Suprapubic skin (tissue), 4 donors: Measurements from ENCODE around the gene OASL. TPM values are rescaled to one million over a fixed set of nuclear protein-coding genes. Genes with fewer than 3 reads are reported as not detected.

Experiments
- DNase-seq, 2 donors: peaks; one replicate each; pipeline ENCODE4 v3.0.0-alpha.2; 2019; ENCODE audit warnings: low spot score in 2 of 2
- H3K27ac ChIP-seq: fragments of 200-600 bp; sonication (generic); one replicate; pipeline ENCODE4 v1.5.1; 2019
- H3K27me3 ChIP-seq: fragments of 200-600 bp; sonication (generic); one replicate; pipeline ENCODE4 v1.5.1; 2019
- H3K36me3 ChIP-seq: fragments of 200-600 bp; sonication (generic); one replicate; pipeline ENCODE4 v1.5.1; 2019
- H3K4me1 ChIP-seq: fragments of 200-600 bp; sonication (generic); one replicate; pipeline ENCODE4 v1.5.1; 2019
- H3K4me3 ChIP-seq: fragments of 200-600 bp; sonication (generic); one replicate; pipeline ENCODE4 v1.5.1; 2019; ENCODE audit warnings: mild to moderate bottlenecking
- H3K9me3 ChIP-seq: fragments of 200-600 bp; sonication (generic); one replicate; pipeline ENCODE4 v1.5.1; 2019
- EP300 ChIP-seq: sonication (generic); formaldehyde crosslinking; IDR thresholded peaks from one replicate; pipeline ENCODE4 v1.6.1; 2017; ENCODE audit warnings: antibody characterized with exemption
- POLR2A ChIP-seq, 2 donors: fragments of 450-650 bp; IDR thresholded peaks; one replicate each; pipeline ENCODE4 v1.6.1; 2017; ENCODE audit warnings: antibody characterized with exemption in 2 of 2, mild to moderate bottlenecking in 2 of 2, moderate library complexity in 2 of 2
- POLR2AphosphoS5 ChIP-seq, 3 donors: sonication (generic); formaldehyde crosslinking; IDR thresholded peaks; one replicate each; pipeline ENCODE4 v1.6.1; 2017; ENCODE audit warnings: antibody characterized with exemption in 3 of 3
- WGBS: methylation state at CpG from one replicate; pipeline ENCODE4 v1.1.5; 2018; 5-methylcytosine and 5-hydroxymethylcytosine counted together
- total RNA-seq, 4 donors: library from RNA; depleted of rRNA; stranded (reverse); fragments of >200 nt; gene quantifications; one replicate each; pipeline ENCODE4 v1.1.0, GENCODE V29; 2016
- TF ChIP-seq, protein P1 (sequence below), 2 donors: fragments of 200-600 bp in 1 of 2; fragments of 450-650 bp in 1 of 2; sonication (generic) in 1 of 2; IDR thresholded peaks; one replicate each; pipeline ENCODE4 v1.5.1; 2016 to 2019; ENCODE audit warnings: antibody characterized with exemption in 2 of 2, mild to moderate bottlenecking in 1 of 2, moderate library complexity in 1 of 2

Gene OASL
- total RNA-seq, 4 donors from 2014 or later = 0.53 to 0.91 (median 0.64) TPM; not detected in 1

DNA sequence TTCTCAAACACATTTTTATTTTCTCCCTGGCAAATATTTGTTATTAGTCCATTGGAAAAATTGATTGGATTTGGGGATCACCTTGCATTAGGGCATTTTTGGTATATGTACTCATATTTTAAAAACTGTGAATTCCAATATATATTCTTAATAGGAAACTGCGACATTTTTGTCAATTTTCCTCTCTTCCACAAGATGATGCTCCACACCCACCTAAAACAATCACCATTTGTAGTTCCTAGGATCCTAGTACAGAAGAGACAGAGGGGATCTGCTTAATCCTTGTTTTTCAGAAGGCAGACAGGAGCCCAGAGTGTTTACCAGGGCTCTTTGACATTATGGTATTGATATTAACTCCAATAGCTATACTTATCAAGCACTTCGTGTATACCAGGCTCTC lies 22.8 kb upstream of the OASL start:
- H3K36me3 ChIP-seq = no peaks in the 10 kb centered on the region
- no peaks in the 10 kb centered on the region for H3K9me3 ChIP-seq
- H3K27me3 ChIP-seq = no peaks in the 10 kb centered on the region
- TF ChIP-seq, protein P1, sequence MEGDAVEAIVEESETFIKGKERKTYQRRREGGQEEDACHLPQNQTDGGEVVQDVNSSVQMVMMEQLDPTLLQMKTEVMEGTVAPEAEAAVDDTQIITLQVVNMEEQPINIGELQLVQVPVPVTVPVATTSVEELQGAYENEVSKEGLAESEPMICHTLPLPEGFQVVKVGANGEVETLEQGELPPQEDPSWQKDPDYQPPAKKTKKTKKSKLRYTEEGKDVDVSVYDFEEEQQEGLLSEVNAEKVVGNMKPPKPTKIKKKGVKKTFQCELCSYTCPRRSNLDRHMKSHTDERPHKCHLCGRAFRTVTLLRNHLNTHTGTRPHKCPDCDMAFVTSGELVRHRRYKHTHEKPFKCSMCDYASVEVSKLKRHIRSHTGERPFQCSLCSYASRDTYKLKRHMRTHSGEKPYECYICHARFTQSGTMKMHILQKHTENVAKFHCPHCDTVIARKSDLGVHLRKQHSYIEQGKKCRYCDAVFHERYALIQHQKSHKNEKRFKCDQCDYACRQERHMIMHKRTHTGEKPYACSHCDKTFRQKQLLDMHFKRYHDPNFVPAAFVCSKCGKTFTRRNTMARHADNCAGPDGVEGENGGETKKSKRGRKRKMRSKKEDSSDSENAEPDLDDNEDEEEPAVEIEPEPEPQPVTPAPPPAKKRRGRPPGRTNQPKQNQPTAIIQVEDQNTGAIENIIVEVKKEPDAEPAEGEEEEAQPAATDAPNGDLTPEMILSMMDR (IDR thresholded peaks at IDR 0.05) = no peak
- no peak for TF ChIP-seq POLR2A (IDR thresholded peaks at IDR 0.05)
- no peak for TF ChIP-seq POLR2AphosphoS5 (IDR thresholded peaks at IDR 0.05)
- TF ChIP-seq EP300 = no peak
- peaks cover 16% of the 10 kb centered on the region for H3K4me1 ChIP-seq
- H3K27ac ChIP-seq = no peak overlapping the region
- no peak overlapping the region for H3K4me3 ChIP-seq
- 51% methylated on average over 2 of the region's 2 CpGs for WGBS
- no peak for DNase-seq

DNA sequence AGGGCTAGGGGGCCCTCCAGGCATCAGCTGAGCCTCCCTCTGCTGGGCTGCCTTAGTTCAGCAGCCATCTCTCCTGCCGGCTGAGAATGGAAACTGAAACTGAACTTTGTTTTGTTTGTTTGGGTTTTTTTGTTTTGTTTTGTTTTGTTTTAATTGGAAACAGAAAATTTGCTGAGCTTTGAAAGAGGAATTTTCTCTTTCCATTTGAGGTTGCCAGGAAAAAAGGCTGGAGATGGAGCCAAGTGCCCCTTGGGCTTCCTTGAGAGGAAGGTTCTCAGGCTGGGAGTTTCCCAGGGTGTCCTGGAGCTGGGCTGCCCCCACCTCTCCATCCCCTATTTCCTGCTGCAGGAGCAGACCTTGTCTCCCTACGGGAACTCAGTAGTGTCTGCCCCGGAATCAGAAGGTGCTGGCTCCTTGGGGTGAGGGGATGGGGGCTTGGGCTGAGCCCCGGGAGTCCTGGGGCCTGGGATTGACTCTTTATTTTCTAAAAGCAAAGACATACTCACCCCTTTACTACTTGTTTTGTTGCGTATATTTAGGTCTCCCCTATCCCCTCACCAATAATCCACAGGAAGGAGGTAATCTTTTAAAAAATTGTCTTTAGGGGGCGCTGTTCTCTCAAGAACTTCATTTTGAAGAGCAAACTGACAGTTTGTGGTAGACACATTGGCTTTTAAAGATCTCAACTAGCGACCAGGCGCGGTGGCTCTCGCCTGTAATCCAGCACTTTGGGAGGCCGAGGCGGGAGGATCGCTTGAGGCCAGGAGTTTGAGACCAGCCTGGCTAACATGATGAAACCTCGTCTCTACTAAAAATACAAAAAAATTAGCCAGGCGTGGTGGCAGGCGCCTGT lies 21.3 kb upstream of the OASL start:
- DNase-seq = no peak
- H3K27me3 ChIP-seq = no peaks in the 10 kb centered on the region

DNA sequence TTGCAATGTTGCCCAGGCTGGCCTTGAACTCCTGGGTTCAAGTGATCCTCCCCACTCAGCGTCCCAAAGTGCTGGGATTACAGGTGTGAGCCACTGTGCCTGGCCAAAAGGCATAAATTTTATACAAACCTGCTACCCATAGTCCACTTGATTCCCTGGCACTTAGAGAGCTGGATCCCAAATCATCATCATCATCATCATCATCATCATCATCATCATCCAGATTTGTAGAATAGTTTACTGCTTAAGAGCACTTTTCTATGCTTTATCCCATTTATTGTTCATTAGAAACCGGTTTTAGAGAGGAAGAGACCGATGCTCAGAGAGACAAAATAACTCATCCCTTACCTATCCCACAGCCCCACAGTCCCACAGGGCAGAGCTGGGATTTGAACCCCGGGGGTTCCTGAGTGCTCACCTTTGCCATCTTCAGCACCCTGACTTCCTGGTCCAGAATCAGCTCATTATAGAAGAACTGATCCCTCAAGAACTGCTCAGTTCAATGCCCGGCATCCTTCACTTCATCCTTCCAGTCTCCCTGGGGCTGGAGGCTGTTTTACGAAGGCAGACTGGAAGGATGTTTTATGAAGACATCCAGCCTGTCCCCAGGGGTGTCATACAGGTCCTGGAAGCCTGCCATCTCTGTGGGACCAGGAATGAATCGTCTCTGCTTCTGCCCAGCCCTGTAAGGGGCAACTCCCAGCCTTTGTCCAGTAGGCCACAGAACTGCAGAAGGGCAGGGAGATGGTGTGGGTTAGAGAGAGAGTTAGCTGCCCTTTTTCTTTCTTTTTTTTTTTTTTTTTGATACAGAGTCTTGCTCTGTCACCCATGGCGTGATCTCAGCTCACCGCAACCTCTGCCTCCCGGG lies 20.2 kb upstream of the OASL start:
- Histone ChIP-seq H3K9me3 (no peaks in the 10 kb centered on the region), H3K36me3 (no peaks in the 10 kb centered on the region), H3K27me3 (no peaks in the 10 kb centered on the region), H3K4me1 (peaks cover 16% of the 10 kb centered on the region), H3K4me3 (no peak overlapping the region), H3K27ac (peak overlapping the region; percentile 53)
- 74% methylated on average over 10 of the region's 10 CpGs for WGBS
- TF ChIP-seq, protein P1 (IDR thresholded peaks at IDR 0.05) = no peak
- no peak for TF ChIP-seq POLR2A (IDR thresholded peaks at IDR 0.05)
- TF ChIP-seq POLR2AphosphoS5 (IDR thresholded peaks at IDR 0.05) = no peak
- TF ChIP-seq EP300 = no peak
- DNase-seq = no peak

More for the DNA sequence above, 21.3 kb upstream of the OASL start:
- Histone ChIP-seq H3K36me3 (no peaks in the 10 kb centered on the region), H3K27ac (peak overlapping the region; percentile 53), H3K4me1 (peaks cover 16% of the 10 kb centered on the region), H3K4me3 (peak overlapping the region; percentile 30), H3K9me3 (no peaks in the 10 kb centered on the region)
- TF ChIP-seq EP300 (no peak), POLR2A (IDR thresholded peaks at IDR 0.05) (no peak), POLR2AphosphoS5 (IDR thresholded peaks at IDR 0.05) (no peak)
- TF ChIP-seq, protein P1 (IDR thresholded peaks at IDR 0.05) = peak; percentile 37 to 42
- whole genome bisulfite sequencing = 58% methylated on average over 16 of the region's 16 CpGs

DNA sequence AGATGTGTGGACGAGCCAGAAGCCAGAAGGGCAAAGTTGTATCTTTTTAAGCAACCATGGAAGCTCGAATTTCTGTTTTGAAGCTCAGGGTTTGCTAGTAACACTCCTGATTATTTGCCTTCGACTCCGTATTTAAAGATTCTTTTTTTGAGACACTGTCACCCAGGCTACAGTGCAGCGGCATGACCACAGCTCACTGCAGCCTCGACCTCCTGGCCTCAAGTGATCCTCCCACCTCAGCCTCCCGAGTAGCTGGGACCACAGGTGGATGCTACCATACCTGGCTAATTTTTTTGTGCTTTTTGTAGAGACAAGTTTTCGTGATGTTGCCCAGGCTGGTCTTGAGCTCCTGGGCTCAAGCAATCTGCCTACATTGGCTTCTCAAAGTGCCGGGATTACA lies 18.7 kb upstream of the OASL start:
- Histone ChIP-seq H3K4me3 (no peak overlapping the region), H3K27me3 (no peaks in the 10 kb centered on the region), H3K4me1 (peaks cover 16% of the 10 kb centered on the region), H3K27ac (no peak overlapping the region), H3K9me3 (no peaks in the 10 kb centered on the region), H3K36me3 (no peaks in the 10 kb centered on the region)
- DNase-seq = no peak
- WGBS = 66% methylated on average over 9 of the region's 9 CpGs
- no peak for TF ChIP-seq EP300
- TF ChIP-seq POLR2A (IDR thresholded peaks at IDR 0.05) = no peak
- TF ChIP-seq, protein P1 (IDR thresholded peaks at IDR 0.05) = no peak
- TF ChIP-seq POLR2AphosphoS5 (IDR thresholded peaks at IDR 0.05) = no peak

DNA sequence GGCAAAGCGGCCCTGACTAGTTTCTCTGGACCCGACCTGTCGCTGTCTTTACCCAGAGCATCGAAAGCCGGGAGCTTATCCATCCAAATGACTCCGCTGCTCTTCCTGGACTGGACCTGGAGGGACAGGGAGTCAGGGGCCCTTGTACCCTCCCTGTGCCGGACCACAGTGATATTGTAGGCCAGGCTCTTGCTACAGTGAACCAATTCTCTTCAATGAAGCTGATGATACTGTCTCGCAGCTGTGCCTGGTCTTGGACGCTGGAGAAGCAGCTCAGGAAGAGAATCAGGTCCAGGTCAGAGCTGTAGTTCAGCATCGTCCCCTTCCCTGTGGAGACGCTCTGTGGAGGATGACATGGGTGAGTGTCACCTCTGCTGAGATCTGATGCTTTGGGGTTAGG lies 14.7 kb upstream of the OASL start:
- Histone ChIP-seq H3K27me3 (no peaks in the 10 kb centered on the region), H3K36me3 (no peaks in the 10 kb centered on the region), H3K4me3 (no peak overlapping the region), H3K27ac (no peak overlapping the region), H3K4me1 (peaks cover 2% of the 10 kb centered on the region), H3K9me3 (no peaks in the 10 kb centered on the region)
- no peak for TF ChIP-seq POLR2A (IDR thresholded peaks at IDR 0.05)
- TF ChIP-seq POLR2AphosphoS5 (IDR thresholded peaks at IDR 0.05) = no peak
- no peak for TF ChIP-seq EP300
- TF ChIP-seq, protein P1 (IDR thresholded peaks at IDR 0.05) = no peak
- DNase-seq = peak in 1 of 2 donors; percentile 30
- 95% methylated on average over 11 of the region's 11 CpGs for WGBS
